Glomerular visceral epithelial cell (primary cell): ENCODE results near the gene USP6.
"Not testable (repeated sequence)": the region's sequence is repeated elsewhere in the genome, so short reads cannot be mapped to it uniquely, and the experiment has no call there.

Source experiments
- DNase-seq: peaks from one replicate; pipeline ENCODE4 v3.0.0-alpha.2; 2016; ENCODE audit errors: extremely low spot score

Gene USP6

GRCh38 chr17:5191541-5192417 lies 75.9 kb downstream of the USP6 start, which contains the start of gene ZNF594:
TSS of gene ZNF594 (minus strand) at chr17:5191868. CDS start at chr17:5184256, 7,612 bp downstream.
- peak; percentile 97 for DNase-seq

GRCh38 chr17:5194346-5194745 lies 78.5 kb downstream of the USP6 start:
- no peak for DNase-seq

- DNase-seq = no peak
Measured at GRCh38 chr17:5198472-5198871, 82.6 kb downstream of the USP6 start.

GRCh38 chr17:5200360-5200759 lies 84.5 kb downstream of the USP6 start:
- DNase-seq = no peak

- no peak for DNase-seq
Measured at GRCh38 chr17:5201011-5201410, 85.2 kb downstream of the USP6 start.

- DNase-seq = no peak
Measured at GRCh38 chr17:5203178-5203907, 87.5 kb downstream of the USP6 start.

GRCh38 chr17:5203908-5204294 lies 88.1 kb downstream of the USP6 start:
- no peak for DNase-seq

- DNase-seq = no peak
Measured at GRCh38 chr17:5209396-5209795, 93.6 kb downstream of the USP6 start.

GRCh38 chr17:5210091-5210490 lies 94.3 kb downstream of the USP6 start:
- no peak for DNase-seq

GRCh38 chr17:5210614-5211252 lies 94.9 kb downstream of the USP6 start:
- no peak for DNase-seq

- no peak for DNase-seq
Measured at GRCh38 chr17:5211458-5211857, 95.6 kb downstream of the USP6 start.

- DNase-seq = not testable (repeated sequence)
Measured at GRCh38 chr17:5217562-5217961, 101.7 kb downstream of the USP6 start.

GRCh38 chr17:5219536-5219935 lies 103.7 kb downstream of the USP6 start:
- no peak for DNase-seq

- no peak for DNase-seq
Measured at GRCh38 chr17:5220074-5220473, 104.2 kb downstream of the USP6 start.

- DNase-seq = not testable (repeated sequence)
Measured at GRCh38 chr17:5221912-5222311, 106.1 kb downstream of the USP6 start.
